ENCODE results near the gene KRT40.
"Not testable (repeated sequence)": the region's sequence is repeated elsewhere in the genome, so short reads cannot be mapped to it uniquely, and the experiment has no call there.

Gene KRT40

DNA sequence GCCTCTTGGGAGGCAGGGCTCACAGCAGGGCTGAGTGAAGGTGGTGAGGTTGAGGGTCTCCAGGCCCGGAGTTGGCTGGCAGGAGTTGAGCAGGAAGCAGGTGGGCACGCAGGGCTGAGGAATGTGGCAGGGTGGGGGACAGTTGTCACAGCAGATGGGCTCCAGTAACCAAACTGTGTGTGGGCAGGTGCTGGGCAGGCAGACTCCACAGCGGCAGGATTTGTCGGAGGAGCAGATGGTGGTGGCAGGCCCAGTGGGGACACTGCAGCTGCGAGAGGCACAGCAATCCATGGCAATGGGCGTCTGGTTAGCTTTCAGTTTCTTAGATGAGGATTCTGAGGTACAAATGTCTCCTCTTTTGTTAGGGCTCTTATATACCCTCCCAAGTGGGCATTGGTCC lies 15.4 kb upstream of the KRT40 start, which contains the start of gene KRTAP3-2:
Gene KRTAP3-2 (minus strand): TSS at position 344 of the 400 bp plus-strand sequence. CDS start 53 bp downstream, at position 291.
- TF ChIP-seq TEAD4, CEBPB, EGR1 (IDR thresholded peaks at IDR 0.05): not testable (repeated sequence)

DNA sequence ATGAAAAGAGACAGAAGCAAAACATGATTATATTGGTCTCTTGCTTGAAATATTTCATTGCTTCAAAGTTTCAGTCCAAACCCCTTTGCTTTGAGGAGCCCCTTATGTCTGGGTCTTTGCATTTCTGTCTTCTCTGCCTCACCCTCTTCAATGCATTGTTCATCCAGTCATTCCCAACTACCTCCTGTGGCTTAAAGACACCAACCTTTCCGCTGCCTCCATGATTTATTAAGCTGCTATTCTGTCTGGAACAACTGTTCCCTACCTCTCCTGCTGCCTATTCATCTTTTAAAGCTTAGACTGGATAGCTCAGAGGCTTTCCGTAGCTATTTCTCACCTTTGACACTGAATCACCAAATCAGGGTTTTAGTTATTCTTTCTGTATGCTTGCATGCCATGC lies 13.2 kb upstream of the KRT40 start:
- TF ChIP-seq, protein P1, sequence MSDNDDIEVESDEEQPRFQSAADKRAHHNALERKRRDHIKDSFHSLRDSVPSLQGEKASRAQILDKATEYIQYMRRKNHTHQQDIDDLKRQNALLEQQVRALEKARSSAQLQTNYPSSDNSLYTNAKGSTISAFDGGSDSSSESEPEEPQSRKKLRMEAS (IDR thresholded peaks at IDR 0.05) = no peak
- TF ChIP-seq, protein P2, sequence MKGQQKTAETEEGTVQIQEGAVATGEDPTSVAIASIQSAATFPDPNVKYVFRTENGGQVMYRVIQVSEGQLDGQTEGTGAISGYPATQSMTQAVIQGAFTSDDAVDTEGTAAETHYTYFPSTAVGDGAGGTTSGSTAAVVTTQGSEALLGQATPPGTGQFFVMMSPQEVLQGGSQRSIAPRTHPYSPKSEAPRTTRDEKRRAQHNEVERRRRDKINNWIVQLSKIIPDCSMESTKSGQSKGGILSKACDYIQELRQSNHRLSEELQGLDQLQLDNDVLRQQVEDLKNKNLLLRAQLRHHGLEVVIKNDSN (IDR thresholded peaks at IDR 0.05) = no peak
- TF ChIP-seq EGR1 (IDR thresholded peaks at IDR 0.05) = no peak
- no peak for TF ChIP-seq CREB1 (IDR thresholded peaks at IDR 0.05; ENCODE audit: low read depth)
- no peak for TF ChIP-seq TEAD4 (IDR thresholded peaks at IDR 0.05)
- TF ChIP-seq TCF12 (IDR thresholded peaks at IDR 0.05; ENCODE audit: low read depth) = no peak
- no peak for TF ChIP-seq EP300 (IDR thresholded peaks at IDR 0.05; ENCODE audit: borderline replicate concordance)
- no peak for TF ChIP-seq ZBTB7A (IDR thresholded peaks at IDR 0.05; ENCODE audit: low read depth)
- no peak for TF ChIP-seq YY1 (IDR thresholded peaks at IDR 0.05; ENCODE audit: low read depth)
- no peak for TF ChIP-seq FOXM1 (IDR thresholded peaks at IDR 0.05; ENCODE audit: borderline replicate concordance, low read depth)
- TF ChIP-seq, protein P3, sequence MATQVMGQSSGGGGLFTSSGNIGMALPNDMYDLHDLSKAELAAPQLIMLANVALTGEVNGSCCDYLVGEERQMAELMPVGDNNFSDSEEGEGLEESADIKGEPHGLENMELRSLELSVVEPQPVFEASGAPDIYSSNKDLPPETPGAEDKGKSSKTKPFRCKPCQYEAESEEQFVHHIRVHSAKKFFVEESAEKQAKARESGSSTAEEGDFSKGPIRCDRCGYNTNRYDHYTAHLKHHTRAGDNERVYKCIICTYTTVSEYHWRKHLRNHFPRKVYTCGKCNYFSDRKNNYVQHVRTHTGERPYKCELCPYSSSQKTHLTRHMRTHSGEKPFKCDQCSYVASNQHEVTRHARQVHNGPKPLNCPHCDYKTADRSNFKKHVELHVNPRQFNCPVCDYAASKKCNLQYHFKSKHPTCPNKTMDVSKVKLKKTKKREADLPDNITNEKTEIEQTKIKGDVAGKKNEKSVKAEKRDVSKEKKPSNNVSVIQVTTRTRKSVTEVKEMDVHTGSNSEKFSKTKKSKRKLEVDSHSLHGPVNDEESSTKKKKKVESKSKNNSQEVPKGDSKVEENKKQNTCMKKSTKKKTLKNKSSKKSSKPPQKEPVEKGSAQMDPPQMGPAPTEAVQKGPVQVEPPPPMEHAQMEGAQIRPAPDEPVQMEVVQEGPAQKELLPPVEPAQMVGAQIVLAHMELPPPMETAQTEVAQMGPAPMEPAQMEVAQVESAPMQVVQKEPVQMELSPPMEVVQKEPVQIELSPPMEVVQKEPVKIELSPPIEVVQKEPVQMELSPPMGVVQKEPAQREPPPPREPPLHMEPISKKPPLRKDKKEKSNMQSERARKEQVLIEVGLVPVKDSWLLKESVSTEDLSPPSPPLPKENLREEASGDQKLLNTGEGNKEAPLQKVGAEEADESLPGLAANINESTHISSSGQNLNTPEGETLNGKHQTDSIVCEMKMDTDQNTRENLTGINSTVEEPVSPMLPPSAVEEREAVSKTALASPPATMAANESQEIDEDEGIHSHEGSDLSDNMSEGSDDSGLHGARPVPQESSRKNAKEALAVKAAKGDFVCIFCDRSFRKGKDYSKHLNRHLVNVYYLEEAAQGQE (IDR thresholded peaks at IDR 0.05; ENCODE audit: low read depth) = no peak
- no peak for TF ChIP-seq NFIC (IDR thresholded peaks at IDR 0.05)
- TF ChIP-seq CEBPB (IDR thresholded peaks at IDR 0.05) = no peak
- no peak for TF ChIP-seq RAD21 (IDR thresholded peaks at IDR 0.05; ENCODE audit: low read depth)
- no peak for TF ChIP-seq TAF1 (IDR thresholded peaks at IDR 0.05; ENCODE audit: low read depth)

DNA sequence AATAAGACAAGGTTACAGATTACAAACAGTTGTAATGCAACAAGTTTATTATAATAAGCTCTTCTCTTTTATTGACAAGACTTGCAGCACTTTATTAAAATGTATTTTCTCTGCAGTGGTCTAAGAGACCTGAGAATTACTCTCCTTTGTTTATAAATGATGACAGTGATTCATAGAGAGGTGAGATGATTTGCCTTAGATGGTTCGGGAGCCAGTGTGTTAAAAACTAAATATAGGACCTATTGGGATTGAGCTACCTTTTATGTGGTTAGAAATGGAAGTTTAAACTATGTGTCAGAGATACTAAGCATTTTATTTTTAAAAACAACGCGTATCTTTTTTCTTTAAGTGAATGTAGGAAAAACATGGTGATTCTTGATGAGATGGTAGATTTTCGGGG lies 12.7 kb upstream of the KRT40 start:
- TF ChIP-seq ZBTB7A (IDR thresholded peaks at IDR 0.05; ENCODE audit: low read depth) = no peak
- TF ChIP-seq EGR1 (IDR thresholded peaks at IDR 0.05) = no peak
- TF ChIP-seq, protein P3 (IDR thresholded peaks at IDR 0.05; ENCODE audit: low read depth) = no peak

DNA sequence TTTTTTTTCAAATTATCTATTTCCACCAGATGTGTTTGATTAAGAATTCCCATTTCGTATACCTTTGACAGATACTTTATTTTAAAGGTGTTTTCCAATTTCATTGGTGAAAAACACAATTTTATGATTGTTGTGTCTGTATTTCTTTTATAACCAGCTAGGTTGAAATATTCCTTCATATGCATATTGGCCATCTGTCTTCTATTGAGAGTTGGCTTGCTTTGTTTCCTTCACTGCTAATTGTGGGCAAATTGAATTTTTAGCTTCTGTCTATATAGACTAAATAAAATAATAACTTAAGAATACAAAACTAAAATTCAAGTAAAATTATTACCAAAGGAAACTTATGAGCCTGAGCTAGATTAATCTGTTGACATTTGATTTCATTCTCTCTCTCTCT lies 11.0 kb upstream of the KRT40 start:
- TF ChIP-seq TAF1 (IDR thresholded peaks at IDR 0.05; ENCODE audit: low read depth) = no peak
- TF ChIP-seq, protein P1 (IDR thresholded peaks at IDR 0.05) = no peak
- TF ChIP-seq YY1 (IDR thresholded peaks at IDR 0.05; ENCODE audit: low read depth) = no peak
- TF ChIP-seq, protein P3 (IDR thresholded peaks at IDR 0.05; ENCODE audit: low read depth) = no peak
- no peak for TF ChIP-seq FOXM1 (IDR thresholded peaks at IDR 0.05; ENCODE audit: borderline replicate concordance, low read depth)
- no peak for TF ChIP-seq EP300 (IDR thresholded peaks at IDR 0.05; ENCODE audit: borderline replicate concordance)
- TF ChIP-seq TCF12 (IDR thresholded peaks at IDR 0.05; ENCODE audit: low read depth) = no peak
- TF ChIP-seq NFIC (IDR thresholded peaks at IDR 0.05) = no peak
- TF ChIP-seq EGR1 (IDR thresholded peaks at IDR 0.05) = no peak
- TF ChIP-seq, protein P2 (IDR thresholded peaks at IDR 0.05) = no peak
- no peak for TF ChIP-seq CREB1 (IDR thresholded peaks at IDR 0.05; ENCODE audit: low read depth)
- TF ChIP-seq TEAD4 (IDR thresholded peaks at IDR 0.05) = no peak
- TF ChIP-seq CEBPB (IDR thresholded peaks at IDR 0.05) = no peak
- TF ChIP-seq ZBTB7A (IDR thresholded peaks at IDR 0.05; ENCODE audit: low read depth) = no peak
- no peak for TF ChIP-seq RAD21 (IDR thresholded peaks at IDR 0.05; ENCODE audit: low read depth)

DNA sequence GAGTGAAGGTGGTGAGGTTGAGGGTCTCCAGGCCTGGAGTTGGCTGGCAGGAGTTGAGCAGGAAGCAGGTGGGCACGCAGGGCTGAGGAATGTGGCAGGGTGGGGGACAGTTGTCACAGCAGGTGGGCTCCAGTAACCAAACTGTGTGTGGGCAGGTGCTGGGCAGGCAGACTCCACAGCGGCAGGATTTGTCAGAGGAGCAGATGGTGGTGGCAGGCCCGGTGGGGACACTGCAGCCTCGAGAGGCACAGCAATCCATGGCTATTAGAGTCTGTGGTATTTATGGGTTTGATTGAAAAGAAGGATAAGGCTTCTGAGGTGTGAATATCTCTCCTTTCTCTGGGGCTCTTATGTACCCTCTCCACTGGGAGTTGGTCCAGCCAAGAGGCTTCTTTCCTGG lies 9.7 kb upstream of the KRT40 start, which contains the start of gene KRTAP3-3:
Gene KRTAP3-3 (minus strand): TSS at position 326 of the 400 bp plus-strand sequence. CDS start 67 bp downstream, at position 259.
- TF ChIP-seq TEAD4 (IDR thresholded peaks at IDR 0.05) (no peak), FOXM1 (IDR thresholded peaks at IDR 0.05; ENCODE audit: borderline replicate concordance, low read depth) (no peak), CEBPB (IDR thresholded peaks at IDR 0.05) (no peak)
- TF ChIP-seq, protein P2 (IDR thresholded peaks at IDR 0.05) = no peak

All from Ishikawa (cell line).